Aorta (tissue), 5 donors: ENCODE measurements around the gene NDFIP1. TPM values are rescaled to one million over a fixed set of nuclear protein-coding genes. Genes with fewer than 3 reads are reported as not detected.

Experiments used
- ATAC-seq: fragments of 200-7000 bp; cut with Tn5 transposase; one replicate; pipeline ENCODE4 v1.9.1; 2022; ENCODE audit warnings: moderate library complexity; ENCODE audit not compliant: low FRiP score
- DNase-seq, 2 donors: peaks; one replicate each; pipeline ENCODE4 v3.0.0-alpha.2; 2020
- H3K27ac ChIP-seq, 2 donors: one replicate each; pipeline ENCODE4 v1.5.1; 2013; ENCODE audit warnings: low read length in 2 of 2, mild to moderate bottlenecking in 2 of 2, moderate library complexity in 2 of 2, control low read depth in 1 of 2, inconsistent platforms in 1 of 2, low read depth in 1 of 2
- H3K27me3 ChIP-seq, 2 donors: one replicate each; pipeline ENCODE4 v1.6.1; 2013; ENCODE audit warnings: control low read depth in 1 of 2, low read length in 1 of 2, mild to moderate bottlenecking in 1 of 2, moderate library complexity in 1 of 2; ENCODE audit not compliant: insufficient read depth in 2 of 2, control insufficient read depth in 1 of 2
- H3K36me3 ChIP-seq, 2 donors: one replicate each; pipeline ENCODE4 v1.6.1; 2013; ENCODE audit warnings: control low read depth in 1 of 2, low read length in 1 of 2, mild to moderate bottlenecking in 1 of 2; ENCODE audit not compliant: insufficient read depth in 2 of 2, control insufficient read depth in 1 of 2
- H3K4me1 ChIP-seq, 2 donors: one replicate each; pipeline ENCODE4 v1.6.1; 2013; ENCODE audit warnings: low read length in 2 of 2, control low read depth in 1 of 2, mild to moderate bottlenecking in 1 of 2, moderate library complexity in 1 of 2; ENCODE audit not compliant: insufficient read depth in 2 of 2, control insufficient read depth in 1 of 2
- H3K4me3 ChIP-seq, 2 donors: one replicate each; pipeline ENCODE4 v1.5.1; 2013; ENCODE audit warnings: low read length in 2 of 2, control low read depth in 1 of 2, mild to moderate bottlenecking in 1 of 2
- H3K9me3 ChIP-seq: one replicate; pipeline ENCODE4 v1.6.1; 2013; ENCODE audit warnings: mild to moderate bottlenecking, low read length; ENCODE audit not compliant: control insufficient read depth
- WGBS, 2 donors: extraction: QIAGEN DNeasy Blood & Tissue Kit; methylation state at CpG; one replicate each; pipeline ENCODE4 v1.1.7; 2013; 5-methylcytosine and 5-hydroxymethylcytosine counted together
- intact Hi-C, 2 donors: fragments of 100-400 bp; cut with DNase I; formaldehyde crosslinking; loops; one replicate each; pipeline versions ENCODE4 v1.14.2 to v1.15.0; 2022
- polyA plus RNA-seq, 2 donors: library from polyadenylated mRNA; stranded (reverse); fragments of 200-250 nt; gene quantifications; one replicate each; pipeline ENCODE4 v1.2.3, GENCODE V29; 2013
- total RNA-seq, 2 donors: library from RNA; stranded (reverse); fragmentation: NEBNext Ultra II Directional; extraction: Animal tissue kit (Norgen Biotek cat#: 25700); gene quantifications; one replicate each; pipeline ENCODE4 v1.2.1, GENCODE V29; 2021
- donor health status: healthy with polysubstance abuse.
- donor health status: Bipolar disorder and iron deficiency.
- donor health status: DM: no; HTN: no; CAD: no.
- donor health status: DM: no; HTN: no; CAD: no.
- donor health status: DM: yes; HTN: yes; CAD: no.

NDFIP1 gene
- total and polyA plus RNA-seq, 4 donors: 45.0 to 120 (median 78.6) TPM

- intact Hi-C loops: loop anchor here (2.0 to 10.0 kb wide), 3 partner anchors 55 to 131 kb away; no protein-coding TSS in a partner anchor
- WGBS, 2 donors: 27 to 40% methylated on average over 5 of the region's 5 CpGs
Measured at GRCh38 chr5:142191776-142192175, 83.2 kb downstream of the NDFIP1 start.

GRCh38 chr5:142192286-142193113, 83.9 kb downstream of the NDFIP1 start:
- Histone ChIP-seq H3K27ac (peak overlapping the region; percentile 71 to 91), H3K36me3 (peaks cover 0 to 1% of the 10 kb centered on the region in 2 donors), H3K4me3 (peak overlapping the region; percentile 11 to 35), H3K27me3 (no peaks in the 10 kb centered on the region), H3K4me1 (no peaks in the 10 kb centered on the region), H3K9me3 (no peaks in the 10 kb centered on the region)
- WGBS, 2 donors: 33 to 35% methylated on average over 15 of the region's 15 CpGs
- intact Hi-C loops: loop anchor here (1.0 to 10.0 kb wide), 4 partner anchors 24 to 130 kb away; no protein-coding TSS in a partner anchor
- DNase-seq: peak in 1 of 2 donors; percentile 90
- ATAC-seq: no peak

More at GRCh38 chr5:142191776-142192175, 83.2 kb downstream of the NDFIP1 start:
- peaks cover 0 to 2% of the 10 kb centered on the region in 2 donors for H3K4me1 ChIP-seq
- H3K27me3 ChIP-seq: no peaks in the 10 kb centered on the region
- peak in 1 of 2 donors; percentile 9 for DNase-seq
- H3K27ac ChIP-seq: peak overlapping the region; percentile 37 to 91
- peaks cover 0 to 1% of the 10 kb centered on the region in 2 donors for H3K36me3 ChIP-seq
- H3K9me3 ChIP-seq: no peaks in the 10 kb centered on the region
- ATAC-seq: no peak
- H3K4me3 ChIP-seq: peak overlapping the region in 1 of 2 donors; percentile 11

- peak overlapping the region in 1 of 2 donors; percentile 71 for H3K27ac ChIP-seq
- no peak overlapping the region for H3K4me3 ChIP-seq
- no peaks in the 10 kb centered on the region for H3K9me3 ChIP-seq
- WGBS, 2 donors: 2 to 12% methylated on average over 7 of the region's 7 CpGs
- intact Hi-C loops: loop anchor here (1.0 to 10.0 kb wide), 4 partner anchors 23 to 129 kb away; no protein-coding TSS in a partner anchor
- H3K27me3 ChIP-seq: no peaks in the 10 kb centered on the region
- ATAC-seq (peak; percentile 80), DNase-seq (peak; percentile 80 to 86)
- H3K36me3 ChIP-seq: peaks cover 0 to 1% of the 10 kb centered on the region in 2 donors
- H3K4me1 ChIP-seq: no peaks in the 10 kb centered on the region
Measured at GRCh38 chr5:142193114-142193428, 84.5 kb downstream of the NDFIP1 start.

- Histone ChIP-seq H3K27ac (no peak overlapping the region), H3K36me3 (no peaks in the 10 kb centered on the region), H3K9me3 (no peaks in the 10 kb centered on the region), H3K4me3 (no peak overlapping the region), H3K4me1 (no peaks in the 10 kb centered on the region), H3K27me3 (no peaks in the 10 kb centered on the region)
- no peak for DNase-seq
- no peak for ATAC-seq
- WGBS, 2 donors: 96 to 98% methylated on average over 9 of the region's 9 CpGs
- intact Hi-C loops: loop anchor here in 1 of 2 donors (10.0 kb wide), 1 partner anchor 98 kb away; no protein-coding TSS in a partner anchor
Measured at GRCh38 chr5:142197098-142197497, 88.5 kb downstream of the NDFIP1 start.

- ATAC-seq: no peak
- intact Hi-C loops: loop anchor here in 1 of 2 donors (10.0 kb wide), 1 partner anchor 97 kb away; no protein-coding TSS in a partner anchor
- 94 to 96% methylated on average over 5 of the region's 5 CpGs for WGBS, 2 donors
Measured at GRCh38 chr5:142197781-142198180, 89.2 kb downstream of the NDFIP1 start.

GRCh38 chr5:142199388-142199787, 90.8 kb downstream of the NDFIP1 start:
- Histone ChIP-seq H3K4me1 (no peaks in the 10 kb centered on the region), H3K36me3 (no peaks in the 10 kb centered on the region), H3K9me3 (no peaks in the 10 kb centered on the region), H3K27ac (no peak overlapping the region), H3K27me3 (no peaks in the 10 kb centered on the region), H3K4me3 (no peak overlapping the region)
- intact Hi-C loops: loop anchor here in 1 of 2 donors (10.0 kb wide), 1 partner anchor 95 kb away; no protein-coding TSS in a partner anchor
- ATAC-seq: no peak
- 98 to 99% methylated on average over 8 of the region's 8 CpGs for WGBS, 2 donors
- no peak for DNase-seq

More at GRCh38 chr5:142197781-142198180, 89.2 kb downstream of the NDFIP1 start:
- H3K27me3 ChIP-seq: no peaks in the 10 kb centered on the region
- H3K4me3 ChIP-seq: no peak overlapping the region
- no peaks in the 10 kb centered on the region for H3K9me3 ChIP-seq
- H3K36me3 ChIP-seq: no peaks in the 10 kb centered on the region
- no peaks in the 10 kb centered on the region for H3K4me1 ChIP-seq
- DNase-seq: no peak
- no peak overlapping the region for H3K27ac ChIP-seq

GRCh38 chr5:142200387-142200786, 91.8 kb downstream of the NDFIP1 start:
- no peak overlapping the region for H3K27ac ChIP-seq
- no peak overlapping the region for H3K4me3 ChIP-seq
- no peaks in the 10 kb centered on the region for H3K4me1 ChIP-seq
- intact Hi-C loops: no loop called here
- no peak for ATAC-seq
- no peaks in the 10 kb centered on the region for H3K27me3 ChIP-seq
- H3K9me3 ChIP-seq: no peaks in the 10 kb centered on the region
- 61 to 62% methylated on average over 6 of the region's 6 CpGs for WGBS, 2 donors
- H3K36me3 ChIP-seq: no peaks in the 10 kb centered on the region
- DNase-seq: no peak

GRCh38 chr5:142201471-142201887, 92.9 kb downstream of the NDFIP1 start:
- intact Hi-C loops: no loop called here
- no peak overlapping the region for H3K4me3 ChIP-seq
- H3K36me3 ChIP-seq: no peaks in the 10 kb centered on the region
- H3K27ac ChIP-seq: no peak overlapping the region
- ATAC-seq (no peak), DNase-seq (no peak)
- WGBS, 2 donors: 96 to 97% methylated on average over 3 of the region's 3 CpGs
- no peaks in the 10 kb centered on the region for H3K27me3 ChIP-seq
- no peaks in the 10 kb centered on the region for H3K4me1 ChIP-seq
- H3K9me3 ChIP-seq: no peaks in the 10 kb centered on the region
